Measurements from ENCODE around the gene SH3BP4.

SH3BP4 gene

DNA sequence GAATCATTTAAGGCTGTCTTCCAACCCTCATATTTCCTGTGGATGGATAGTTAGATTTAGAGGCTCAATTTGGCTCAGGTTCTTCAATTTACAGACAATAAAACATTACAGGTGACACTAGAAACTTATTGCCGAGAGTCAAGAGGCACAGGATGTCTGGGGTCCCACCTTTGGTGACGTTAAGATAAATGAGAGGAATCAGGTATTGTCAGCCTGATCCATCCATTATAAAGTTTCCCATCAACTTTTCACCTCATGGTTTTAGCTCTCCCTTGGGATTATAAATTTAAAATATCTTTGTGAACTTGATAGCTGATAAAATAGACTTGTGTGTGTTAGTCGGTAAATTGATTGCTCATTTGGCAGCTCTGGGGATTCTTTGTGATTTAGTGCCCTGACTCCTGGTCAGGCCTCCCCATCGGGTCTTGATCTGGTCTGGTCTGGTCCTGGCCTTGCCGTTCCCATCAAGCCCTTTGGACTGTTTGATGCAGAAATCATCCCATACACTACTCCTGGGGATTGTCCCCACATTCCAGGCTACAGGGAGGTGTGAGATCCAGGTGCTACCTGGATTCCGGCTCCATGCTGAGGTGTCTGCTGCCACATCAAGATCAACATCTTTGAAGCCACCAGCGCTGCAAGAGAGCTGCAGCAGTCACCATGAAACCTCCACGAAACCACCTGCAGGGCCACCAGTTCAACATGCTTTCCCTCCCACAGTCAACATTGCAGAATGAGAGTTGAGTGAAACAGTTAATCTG, 130.9 kb downstream of the SH3BP4 start:
- H3K9me3 ChIP-seq (ENCODE audit: control insufficient read depth in 5 of 5, low read length in 5 of 5): peaks cover 0 to 11% (median 0%) of the 10 kb centered on the region in 5 donors

DNA sequence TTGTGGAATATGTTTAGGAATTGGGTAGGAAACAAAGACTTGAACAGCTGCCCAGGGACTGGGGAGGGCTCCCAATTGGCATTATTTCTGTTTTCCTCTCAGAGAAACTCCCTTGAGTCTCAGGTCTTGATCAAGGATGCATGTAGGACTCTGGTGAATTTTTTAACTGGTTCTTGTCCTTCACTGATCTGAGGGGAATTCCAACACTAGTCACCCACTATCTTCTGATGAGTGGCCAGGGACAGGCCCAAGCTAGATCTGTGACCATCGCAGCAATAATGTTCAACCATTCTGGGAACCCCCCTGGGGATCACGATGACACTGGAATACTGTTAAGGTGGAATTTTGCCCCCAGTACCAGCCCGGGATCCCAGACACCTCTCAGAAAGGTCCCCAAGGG, 132.0 kb downstream of the SH3BP4 start:
- H3K27ac ChIP-seq (ENCODE audit: low read depth, low read length): no peak overlapping the region
- no peak overlapping the region for H3K9ac ChIP-seq (ENCODE audit: low read length in 5 of 5)
- peaks cover 0 to 17% (median 7%) of the 10 kb centered on the region in 5 donors for H3K27me3 ChIP-seq (ENCODE audit: control insufficient read depth in 5 of 5, insufficient read depth in 4 of 5, low read length in 5 of 5)
- no peak overlapping the region for H3K4me3 ChIP-seq (ENCODE audit: low read depth in 1 of 5, low read length in 5 of 5)
- peaks cover 0 to 11% (median 0%) of the 10 kb centered on the region in 5 donors for H3K9me3 ChIP-seq (ENCODE audit: control insufficient read depth in 5 of 5, low read length in 5 of 5)
- peaks cover 0 to 11% (median 8%) of the 10 kb centered on the region in 5 donors for H3K4me1 ChIP-seq (ENCODE audit: control insufficient read depth in 5 of 5, insufficient read depth in 5 of 5, low read length in 5 of 5)
- H3K36me3 ChIP-seq (ENCODE audit: control insufficient read depth in 5 of 5, insufficient read depth in 5 of 5, low read length in 5 of 5): no peaks in the 10 kb centered on the region

More for the DNA sequence above, 130.9 kb downstream of the SH3BP4 start:
- Histone ChIP-seq H3K9ac (ENCODE audit: low read length in 5 of 5) (no peak overlapping the region), H3K36me3 (ENCODE audit: control insufficient read depth in 5 of 5, insufficient read depth in 5 of 5, low read length in 5 of 5) (no peaks in the 10 kb centered on the region), H3K4me1 (ENCODE audit: control insufficient read depth in 5 of 5, insufficient read depth in 5 of 5, low read length in 5 of 5) (peaks cover 0 to 2% (median 2%) of the 10 kb centered on the region in 5 donors), H3K27ac (ENCODE audit: low read depth, low read length) (no peak overlapping the region), H3K27me3 (ENCODE audit: control insufficient read depth in 5 of 5, insufficient read depth in 4 of 5, low read length in 5 of 5) (peaks cover 0 to 12% (median 2%) of the 10 kb centered on the region in 5 donors), H3K4me3 (ENCODE audit: low read depth in 1 of 5, low read length in 5 of 5) (no peak overlapping the region)

DNA sequence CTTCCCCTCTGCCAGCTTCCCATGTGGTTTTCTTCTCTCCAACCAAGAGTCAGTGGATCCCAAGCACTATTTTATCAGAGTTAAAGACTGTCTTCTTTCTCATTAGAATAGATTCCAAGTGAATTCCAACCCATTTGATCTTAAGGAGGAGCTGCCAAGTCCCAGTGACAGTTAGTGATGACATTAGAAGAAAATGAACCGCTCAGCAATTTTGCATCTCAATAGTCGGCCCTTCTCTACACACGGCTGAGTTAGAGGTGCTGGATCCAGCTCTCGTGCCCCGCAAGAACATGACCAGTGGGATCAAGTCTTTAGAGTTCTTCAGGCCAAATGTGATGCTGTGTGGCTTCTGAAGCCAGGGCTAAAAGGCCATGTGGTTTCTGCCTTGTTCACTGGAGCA, 132.6 kb downstream of the SH3BP4 start:
- peaks cover 0 to 17% (median 7%) of the 10 kb centered on the region in 5 donors for H3K27me3 ChIP-seq (ENCODE audit: control insufficient read depth in 5 of 5, insufficient read depth in 4 of 5, low read length in 5 of 5)
- no peak overlapping the region for H3K9ac ChIP-seq (ENCODE audit: low read length in 5 of 5)
- H3K4me1 ChIP-seq (ENCODE audit: control insufficient read depth in 5 of 5, insufficient read depth in 5 of 5, low read length in 5 of 5): peaks cover 0 to 11% (median 8%) of the 10 kb centered on the region in 5 donors
- H3K27ac ChIP-seq (ENCODE audit: low read depth, low read length): no peak overlapping the region
- H3K36me3 ChIP-seq (ENCODE audit: control insufficient read depth in 5 of 5, insufficient read depth in 5 of 5, low read length in 5 of 5): no peaks in the 10 kb centered on the region
- no peak overlapping the region for H3K4me3 ChIP-seq (ENCODE audit: low read depth in 1 of 5, low read length in 5 of 5)
- peaks cover 0 to 11% (median 0%) of the 10 kb centered on the region in 5 donors for H3K9me3 ChIP-seq (ENCODE audit: control insufficient read depth in 5 of 5, low read length in 5 of 5)

DNA sequence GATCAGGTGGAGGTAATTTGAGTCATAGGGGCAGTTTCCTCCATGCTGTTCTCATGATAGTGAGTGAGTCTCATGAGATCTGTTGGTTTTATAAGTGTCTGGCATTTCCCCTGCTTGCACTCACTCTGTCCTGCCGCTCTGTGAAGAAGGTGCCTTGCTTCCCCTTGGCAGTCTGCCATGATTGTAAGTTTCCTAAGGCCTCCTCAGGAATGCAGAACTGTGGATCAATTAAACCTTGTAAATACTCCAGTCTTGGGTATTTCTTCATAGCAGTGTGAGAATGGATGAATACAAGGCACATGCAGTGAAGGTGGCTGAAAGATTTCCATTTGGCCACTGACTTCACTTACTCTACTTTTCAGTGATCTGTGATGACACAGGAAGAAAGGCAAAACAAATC, 133.7 kb downstream of the SH3BP4 start:
- no peak overlapping the region for H3K9ac ChIP-seq (ENCODE audit: low read length in 5 of 5)
- peaks cover 0 to 17% (median 7%) of the 10 kb centered on the region in 5 donors for H3K27me3 ChIP-seq (ENCODE audit: control insufficient read depth in 5 of 5, insufficient read depth in 4 of 5, low read length in 5 of 5)
- peaks cover 0 to 11% (median 0%) of the 10 kb centered on the region in 5 donors for H3K9me3 ChIP-seq (ENCODE audit: control insufficient read depth in 5 of 5, low read length in 5 of 5)
- peaks cover 0 to 11% (median 8%) of the 10 kb centered on the region in 5 donors for H3K4me1 ChIP-seq (ENCODE audit: control insufficient read depth in 5 of 5, insufficient read depth in 5 of 5, low read length in 5 of 5)
- H3K27ac ChIP-seq (ENCODE audit: low read depth, low read length): no peak overlapping the region
- H3K4me3 ChIP-seq (ENCODE audit: low read depth in 1 of 5, low read length in 5 of 5): no peak overlapping the region
- H3K36me3 ChIP-seq (ENCODE audit: control insufficient read depth in 5 of 5, insufficient read depth in 5 of 5, low read length in 5 of 5): no peaks in the 10 kb centered on the region

DNA sequence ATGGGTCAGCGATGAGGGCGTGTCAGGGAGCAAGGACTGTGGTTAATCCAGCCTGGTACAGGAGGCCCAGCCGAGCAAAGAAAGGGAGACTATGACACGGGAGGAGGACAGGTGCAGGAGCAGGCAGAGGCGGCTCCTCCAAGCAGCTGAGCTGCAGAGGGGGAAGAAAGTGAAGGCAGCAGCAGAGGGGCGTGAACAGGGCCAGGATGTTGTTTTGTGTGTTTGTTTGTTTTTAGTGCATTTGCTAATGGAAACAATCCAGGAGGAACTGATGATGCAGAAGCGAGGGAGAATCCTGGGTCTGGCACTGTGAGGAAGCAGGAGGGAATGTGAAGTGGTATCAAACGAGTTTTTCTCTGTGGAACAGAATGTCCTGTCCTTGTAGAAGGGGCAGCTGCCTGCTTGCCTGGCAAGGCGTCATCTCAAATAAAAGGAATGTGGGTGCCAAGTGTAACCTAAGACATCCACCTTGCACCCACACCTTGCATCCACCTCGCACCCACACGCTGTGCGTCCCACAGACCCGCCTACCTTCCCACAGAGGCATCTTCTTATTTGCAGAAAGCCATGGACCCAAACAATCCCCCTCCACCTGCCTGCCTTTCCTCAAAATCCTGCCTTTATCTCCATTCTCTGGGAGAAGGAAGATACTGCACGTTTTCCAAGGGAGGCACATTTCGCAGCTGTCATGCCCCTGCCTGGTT, 134.8 kb downstream of the SH3BP4 start:
- Histone ChIP-seq H3K4me1 (ENCODE audit: control insufficient read depth in 5 of 5, insufficient read depth in 5 of 5, low read length in 5 of 5) (peaks cover 0 to 11% (median 8%) of the 10 kb centered on the region in 5 donors), H3K27me3 (ENCODE audit: control insufficient read depth in 5 of 5, insufficient read depth in 4 of 5, low read length in 5 of 5) (peaks cover 0 to 14% (median 7%) of the 10 kb centered on the region in 5 donors), H3K36me3 (ENCODE audit: control insufficient read depth in 5 of 5, insufficient read depth in 5 of 5, low read length in 5 of 5) (no peaks in the 10 kb centered on the region), H3K4me3 (ENCODE audit: low read depth in 1 of 5, low read length in 5 of 5) (no peak overlapping the region), H3K9ac (ENCODE audit: low read length in 5 of 5) (no peak overlapping the region), H3K27ac (ENCODE audit: low read depth, low read length) (no peak overlapping the region), H3K9me3 (ENCODE audit: control insufficient read depth in 5 of 5, low read length in 5 of 5) (peaks cover 0 to 11% (median 0%) of the 10 kb centered on the region in 5 donors)

DNA sequence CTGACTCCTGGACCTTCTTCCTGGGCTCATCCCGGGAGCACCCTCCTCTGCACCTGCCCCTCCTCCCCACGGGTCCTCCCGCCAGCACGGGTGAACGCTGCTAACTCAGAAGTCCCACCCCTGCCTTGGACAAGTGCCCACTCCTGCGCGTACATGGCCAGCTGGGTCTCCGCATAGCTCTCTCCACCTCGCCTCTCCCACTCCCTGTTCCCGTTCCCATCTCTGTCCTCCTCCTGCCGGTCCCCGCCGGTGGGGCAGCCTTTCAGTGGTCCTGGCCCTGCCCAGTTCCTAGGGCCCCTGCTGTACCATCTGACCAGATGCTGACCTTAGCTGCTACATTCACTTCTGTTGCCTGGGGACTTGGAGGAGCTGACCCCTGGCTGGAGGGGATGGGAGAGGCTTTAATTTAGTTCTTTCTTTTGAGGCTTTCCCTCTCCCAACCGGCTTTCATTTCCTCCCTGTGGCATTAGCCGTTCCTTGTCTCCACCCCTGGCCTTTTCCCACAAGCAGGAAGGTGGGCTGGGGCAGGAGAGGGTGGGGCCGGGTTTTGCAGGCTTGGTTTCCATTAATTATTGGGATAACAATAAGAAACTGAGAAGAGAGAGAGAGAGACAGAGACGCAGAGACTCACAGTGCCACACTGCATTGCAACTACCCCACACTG, 136.1 kb downstream of the SH3BP4 start:
- H3K27ac ChIP-seq (ENCODE audit: low read depth, low read length): no peak overlapping the region
- H3K36me3 ChIP-seq (ENCODE audit: control insufficient read depth in 5 of 5, insufficient read depth in 5 of 5, low read length in 5 of 5): no peaks in the 10 kb centered on the region
- peaks cover 0 to 11% (median 8%) of the 10 kb centered on the region in 5 donors for H3K4me1 ChIP-seq (ENCODE audit: control insufficient read depth in 5 of 5, insufficient read depth in 5 of 5, low read length in 5 of 5)
- peak overlapping the region in 4 of 5 donors; percentile 0 to 34 (median 25) for H3K4me3 ChIP-seq (ENCODE audit: low read depth in 1 of 5, low read length in 5 of 5)
- peaks cover 0 to 11% (median 0%) of the 10 kb centered on the region in 5 donors for H3K9me3 ChIP-seq (ENCODE audit: control insufficient read depth in 5 of 5, low read length in 5 of 5)
- H3K9ac ChIP-seq (ENCODE audit: low read length in 5 of 5): peak overlapping the region in 1 of 5 donors; percentile 4
- peaks cover 0 to 19% (median 7%) of the 10 kb centered on the region in 5 donors for H3K27me3 ChIP-seq (ENCODE audit: control insufficient read depth in 5 of 5, insufficient read depth in 4 of 5, low read length in 5 of 5)

DNA sequence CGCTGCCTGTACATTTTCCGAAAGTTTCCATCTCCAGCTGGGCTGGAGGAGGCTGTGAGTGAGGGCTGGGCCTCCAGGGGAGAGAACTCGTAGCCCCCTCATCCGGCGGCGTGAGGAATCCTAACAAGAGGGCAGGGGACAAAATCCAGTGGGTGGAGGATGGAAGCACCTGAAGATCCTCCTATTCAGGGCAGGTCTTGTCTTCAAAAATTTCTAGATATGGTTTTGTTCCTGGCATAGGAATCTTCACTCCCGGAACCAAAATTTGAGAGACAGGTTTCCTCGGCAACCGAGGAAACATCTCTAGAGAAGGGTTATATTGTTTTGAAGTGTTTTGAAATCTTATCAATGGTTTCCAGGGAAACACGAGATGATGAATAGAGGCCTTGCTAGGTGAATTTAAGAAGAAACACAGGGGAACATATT, 136.7 kb downstream of the SH3BP4 start:
- Histone ChIP-seq H3K27ac (ENCODE audit: low read depth, low read length) (no peak overlapping the region), H3K4me1 (ENCODE audit: control insufficient read depth in 5 of 5, insufficient read depth in 5 of 5, low read length in 5 of 5) (peaks cover 0 to 11% (median 8%) of the 10 kb centered on the region in 5 donors), H3K36me3 (ENCODE audit: control insufficient read depth in 5 of 5, insufficient read depth in 5 of 5, low read length in 5 of 5) (no peaks in the 10 kb centered on the region), H3K9ac (ENCODE audit: low read length in 5 of 5) (no peak overlapping the region), H3K4me3 (ENCODE audit: low read depth in 1 of 5, low read length in 5 of 5) (peak overlapping the region in 2 of 5 donors; percentile 0 to 24), H3K27me3 (ENCODE audit: control insufficient read depth in 5 of 5, insufficient read depth in 4 of 5, low read length in 5 of 5) (peaks cover 0 to 19% (median 9%) of the 10 kb centered on the region in 5 donors), H3K9me3 (ENCODE audit: control insufficient read depth in 5 of 5, low read length in 5 of 5) (peaks cover 0 to 11% (median 0%) of the 10 kb centered on the region in 5 donors)

DNA sequence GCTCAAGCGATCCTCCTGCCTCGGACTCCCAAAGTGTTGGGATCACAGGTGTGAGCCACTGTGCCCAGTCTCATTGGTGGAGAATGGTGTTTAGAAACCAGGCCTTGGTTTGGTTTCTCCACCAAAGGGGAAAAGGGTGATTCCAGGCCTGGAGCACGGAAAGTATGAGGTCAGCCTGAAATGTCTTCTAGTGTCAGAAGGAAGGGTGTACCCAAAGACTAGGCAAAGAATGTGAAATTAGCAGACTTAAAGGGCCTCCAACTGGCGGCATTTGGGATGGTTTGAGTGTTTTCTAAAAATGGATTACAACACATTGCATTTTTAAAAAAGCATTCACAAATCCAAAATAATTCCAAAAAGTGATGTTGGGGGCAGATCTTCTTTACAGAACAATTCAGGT, 139.6 kb downstream of the SH3BP4 start:
- Histone ChIP-seq H3K4me3 (ENCODE audit: low read depth in 1 of 5, low read length in 5 of 5) (no peak overlapping the region), H3K36me3 (ENCODE audit: control insufficient read depth in 5 of 5, insufficient read depth in 5 of 5, low read length in 5 of 5) (no peaks in the 10 kb centered on the region), H3K27me3 (ENCODE audit: control insufficient read depth in 5 of 5, insufficient read depth in 4 of 5, low read length in 5 of 5) (peaks cover 0 to 19% (median 13%) of the 10 kb centered on the region in 5 donors), H3K27ac (ENCODE audit: low read depth, low read length) (no peak overlapping the region), H3K4me1 (ENCODE audit: control insufficient read depth in 5 of 5, insufficient read depth in 5 of 5, low read length in 5 of 5) (peaks cover 0 to 11% (median 8%) of the 10 kb centered on the region in 5 donors), H3K9me3 (ENCODE audit: control insufficient read depth in 5 of 5, low read length in 5 of 5) (no peaks in the 10 kb centered on the region), H3K9ac (ENCODE audit: low read length in 5 of 5) (no peak overlapping the region)

DNA sequence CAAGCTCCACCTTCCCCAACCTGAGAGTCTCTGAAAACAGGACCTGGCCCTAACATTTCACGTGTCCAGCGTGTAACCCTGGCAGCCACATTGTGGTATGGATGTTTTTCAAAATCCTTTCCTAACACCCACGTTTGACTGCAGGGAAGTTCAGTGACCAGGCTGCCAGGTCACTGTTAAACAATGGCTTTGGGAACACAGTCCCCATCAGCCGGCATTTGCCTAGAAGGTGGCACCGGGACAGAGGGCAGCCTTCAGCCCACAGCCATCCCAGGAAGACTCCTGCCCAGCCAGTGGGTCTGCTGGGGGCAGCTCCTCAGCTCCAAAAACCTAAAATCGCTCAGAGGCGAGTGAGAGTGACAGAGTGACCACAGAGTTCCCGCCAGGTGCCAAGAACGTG, 140.2 kb downstream of the SH3BP4 start:
- Histone ChIP-seq H3K27me3 (ENCODE audit: control insufficient read depth in 5 of 5, insufficient read depth in 4 of 5, low read length in 5 of 5) (peaks cover 0 to 18% (median 14%) of the 10 kb centered on the region in 5 donors), H3K36me3 (ENCODE audit: control insufficient read depth in 5 of 5, insufficient read depth in 5 of 5, low read length in 5 of 5) (no peaks in the 10 kb centered on the region), H3K9me3 (ENCODE audit: control insufficient read depth in 5 of 5, low read length in 5 of 5) (no peaks in the 10 kb centered on the region), H3K4me3 (ENCODE audit: low read depth in 1 of 5, low read length in 5 of 5) (no peak overlapping the region), H3K9ac (ENCODE audit: low read length in 5 of 5) (no peak overlapping the region), H3K27ac (ENCODE audit: low read depth, low read length) (no peak overlapping the region), H3K4me1 (ENCODE audit: control insufficient read depth in 5 of 5, insufficient read depth in 5 of 5, low read length in 5 of 5) (peaks cover 0 to 11% (median 8%) of the 10 kb centered on the region in 5 donors)
